Trophoblast cell (in vitro differentiated cells and primary cell): Measurements from ENCODE around the gene EPC2.
"Not testable (repeated sequence)": the region's sequence is repeated elsewhere in the genome, so short reads cannot be mapped to it uniquely, and the experiment has no call there.

Experiments
- DNase-seq, 2 donors: peaks; one replicate each; pipeline ENCODE4 v3.0.0-alpha.2; 2016
- H2AFZ ChIP-seq: 2 replicates; pipeline ENCODE4 v1.6.1; 2013; ENCODE audit warnings: low read length, moderate library complexity, mild to moderate bottlenecking; ENCODE audit not compliant: insufficient read depth, poor library complexity
- H2AK5ac ChIP-seq: 2 replicates; pipeline ENCODE4 v1.6.1; 2013; ENCODE audit warnings: mild to moderate bottlenecking, low read length
- H2BK120ac ChIP-seq: 2 replicates; pipeline ENCODE4 v1.6.1; 2013; ENCODE audit warnings: low read length, mild to moderate bottlenecking, moderate library complexity; ENCODE audit not compliant: insufficient read depth, poor library complexity
- H2BK12ac ChIP-seq: 2 replicates; pipeline ENCODE4 v1.6.1; 2013; ENCODE audit warnings: mild to moderate bottlenecking, low read length, moderate library complexity
- H2BK5ac ChIP-seq: 2 replicates; pipeline ENCODE4 v1.6.1; 2013; ENCODE audit warnings: low read length, low read depth, moderate library complexity, mild to moderate bottlenecking; ENCODE audit not compliant: poor library complexity
- H3K14ac ChIP-seq: 2 replicates; pipeline ENCODE4 v1.6.1; 2013; ENCODE audit warnings: mild to moderate bottlenecking, low read length
- H3K18ac ChIP-seq: 2 replicates; pipeline ENCODE4 v1.6.1; 2013; ENCODE audit warnings: mild to moderate bottlenecking, low read length
- H3K23ac ChIP-seq: 2 replicates; pipeline ENCODE4 v1.6.1; 2013; ENCODE audit warnings: low read length
- H3K27ac ChIP-seq: 2 replicates; pipeline ENCODE4 v1.5.1; 2013; ENCODE audit warnings: low read depth, mild to moderate bottlenecking, inconsistent platforms, low read length, moderate library complexity
- H3K27me3 ChIP-seq: 2 replicates; pipeline ENCODE4 v1.6.1; 2013; ENCODE audit warnings: inconsistent platforms, mild to moderate bottlenecking, low read length, moderate library complexity; ENCODE audit not compliant: insufficient read depth
- H3K36me3 ChIP-seq, 2 experiments: 1 replicate in 1 of 2; 2 replicates in 1 of 2; pipeline ENCODE4 v1.6.1; 2013; ENCODE audit warnings: low read length in 2 of 2, mild to moderate bottlenecking in 2 of 2, moderate library complexity in 1 of 2; ENCODE audit not compliant: insufficient read depth in 2 of 2, control insufficient read depth in 1 of 2
- H3K4ac ChIP-seq: 2 replicates; pipeline ENCODE4 v1.6.1; 2013; ENCODE audit warnings: low read depth, mild to moderate bottlenecking, low read length, moderate library complexity
- H3K4me1 ChIP-seq, 2 experiments: 1 replicate in 1 of 2; 2 replicates in 1 of 2; pipeline ENCODE4 v1.6.1; 2013; ENCODE audit warnings: low read length in 2 of 2, mild to moderate bottlenecking in 2 of 2, moderate library complexity in 1 of 2; ENCODE audit not compliant: insufficient read depth in 2 of 2, control insufficient read depth in 1 of 2
- H3K4me2 ChIP-seq: 2 replicates; pipeline ENCODE4 v1.6.1; 2013; ENCODE audit warnings: inconsistent platforms, mild to moderate bottlenecking, low read length, moderate library complexity
- H3K4me3 ChIP-seq: 2 replicates; pipeline ENCODE4 v1.5.1; 2013; ENCODE audit warnings: mild to moderate bottlenecking, low read depth, low read length, inconsistent platforms
- H3K79me1 ChIP-seq: one replicate; pipeline ENCODE4 v1.6.1; 2013; ENCODE audit warnings: low read length
- H3K79me2 ChIP-seq: 2 replicates; pipeline ENCODE4 v1.6.1; 2013; ENCODE audit warnings: low read length, mild to moderate bottlenecking; ENCODE audit not compliant: control insufficient read depth, insufficient read depth, poor library complexity
- H3K9ac ChIP-seq: 2 replicates; pipeline ENCODE4 v1.6.1; 2013; ENCODE audit warnings: mild to moderate bottlenecking, low read length
- H3K9me3 ChIP-seq: 2 replicates; pipeline ENCODE4 v1.6.1; 2013; ENCODE audit warnings: low read depth, mild to moderate bottlenecking, control low read depth, inconsistent platforms, low read length; ENCODE audit not compliant: insufficient read depth
- H4K12ac ChIP-seq: 2 replicates; pipeline ENCODE4 v1.6.1; 2013; ENCODE audit warnings: low read depth, mild to moderate bottlenecking, low read length, moderate library complexity
- H4K8ac ChIP-seq: 2 replicates; pipeline ENCODE4 v1.6.1; 2013; ENCODE audit warnings: low read depth, mild to moderate bottlenecking, low read length, moderate library complexity
- H4K91ac ChIP-seq: one replicate; pipeline ENCODE4 v1.6.1; 2013; ENCODE audit warnings: low read depth, mild to moderate bottlenecking, low read length, moderate library complexity
- WGBS: extraction: QIAGEN DNeasy Blood & Tissue Kit; methylation state at CpG from one replicate; pipeline ENCODE4 v1.1.7; 2013; ENCODE audit warnings: missing lambda C conversion rate; ENCODE audit not compliant: insufficient read length, insufficient coverage; ENCODE audit errors: extremely low coverage; 5-methylcytosine and 5-hydroxymethylcytosine counted together

Gene EPC2

GRCh38 chr2:148674063-148675020, 29.8 kb downstream of the EPC2 start:
- H3K27me3 ChIP-seq = no peaks in the 10 kb centered on the region
- peak overlapping the region; percentile 38 for H3K4ac ChIP-seq
- peak; percentile 19 to 76 for DNase-seq
- peaks cover 7 to 9% of the 10 kb centered on the region in 2 experiments for H3K4me1 ChIP-seq
- no peak overlapping the region for H2BK120ac ChIP-seq
- no peak overlapping the region for H3K4me3 ChIP-seq
- H4K12ac ChIP-seq = no peak overlapping the region
- H3K4me2 ChIP-seq = no peak overlapping the region
- H2BK12ac ChIP-seq = no peak overlapping the region
- H3K14ac ChIP-seq = no peak overlapping the region
- no peaks in the 10 kb centered on the region for H3K36me3 ChIP-seq
- no peak overlapping the region for H2AK5ac ChIP-seq
- no peak overlapping the region for H3K18ac ChIP-seq
- peaks cover 6% of the 10 kb centered on the region for H3K79me2 ChIP-seq
- no peak overlapping the region for H3K23ac ChIP-seq
- H3K27ac ChIP-seq = peak overlapping the region; percentile 20
- no peaks in the 10 kb centered on the region for H3K79me1 ChIP-seq
- no peak overlapping the region for H2BK5ac ChIP-seq
- no peak overlapping the region for H2AFZ ChIP-seq
- no peak overlapping the region for H4K91ac ChIP-seq
- no CpG with 5 or more reads among the region's 2 CpGs for WGBS
- no peak overlapping the region for H4K8ac ChIP-seq
- H3K9ac ChIP-seq = no peak overlapping the region
- H3K9me3 ChIP-seq = no peaks in the 10 kb centered on the region

GRCh38 chr2:148675708-148676107, 31.2 kb downstream of the EPC2 start:
- no peak overlapping the region for H3K4me3 ChIP-seq

GRCh38 chr2:148678302-148679179, 34.0 kb downstream of the EPC2 start:
- no CpG with 5 or more reads among the region's 31 CpGs for WGBS

More at GRCh38 chr2:148675708-148676107, 31.2 kb downstream of the EPC2 start:
- Histone ChIP-seq H2AK5ac (no peak overlapping the region), H2BK5ac (no peak overlapping the region), H4K91ac (no peak overlapping the region), H2BK120ac (no peak overlapping the region), H3K36me3 (no peaks in the 10 kb centered on the region), H3K18ac (no peak overlapping the region), H3K79me2 (peaks cover 4% of the 10 kb centered on the region), H3K79me1 (no peaks in the 10 kb centered on the region), H3K27ac (no peak overlapping the region), H3K4ac (peak overlapping the region; percentile 36), H4K12ac (no peak overlapping the region), H3K23ac (no peak overlapping the region), H3K9ac (no peak overlapping the region), H3K4me1 (peaks cover 5 to 7% of the 10 kb centered on the region in 2 experiments), H2BK12ac (no peak overlapping the region), H3K9me3 (no peaks in the 10 kb centered on the region), H3K14ac (no peak overlapping the region), H3K27me3 (no peaks in the 10 kb centered on the region), H3K4me2 (no peak overlapping the region), H2AFZ (no peak overlapping the region), H4K8ac (no peak overlapping the region)
- WGBS = no CpG with 5 or more reads among the region's 4 CpGs
- DNase-seq = no peak

GRCh38 chr2:148680462-148680861, 35.9 kb downstream of the EPC2 start:
- Histone ChIP-seq H3K9ac (no peak overlapping the region), H3K27ac (no peak overlapping the region), H3K4ac (no peak overlapping the region), H4K91ac (no peak overlapping the region), H4K12ac (no peak overlapping the region), H3K79me1 (no peaks in the 10 kb centered on the region), H2AK5ac (no peak overlapping the region), H2BK120ac (no peak overlapping the region), H3K36me3 (no peaks in the 10 kb centered on the region), H3K18ac (no peak overlapping the region), H2BK5ac (no peak overlapping the region), H2BK12ac (no peak overlapping the region), H3K4me2 (no peak overlapping the region), H2AFZ (no peak overlapping the region), H3K14ac (no peak overlapping the region), H3K9me3 (no peaks in the 10 kb centered on the region), H3K79me2 (peaks cover 5% of the 10 kb centered on the region), H3K23ac (no peak overlapping the region), H4K8ac (no peak overlapping the region), H3K27me3 (no peaks in the 10 kb centered on the region), H3K4me3 (no peak overlapping the region), H3K4me1 (no peaks in the 10 kb centered on the region)
- DNase-seq = peak in 1 of 2 donors; percentile 57
- no CpG with 5 or more reads among the region's 3 CpGs for WGBS

More at GRCh38 chr2:148678302-148679179, 34.0 kb downstream of the EPC2 start:
- H3K79me1 ChIP-seq, H4K12ac ChIP-seq, H2BK120ac ChIP-seq, H3K36me3 ChIP-seq, H4K8ac ChIP-seq, H3K9me3 ChIP-seq, H2AK5ac ChIP-seq, H3K27ac ChIP-seq, H3K9ac ChIP-seq, H3K4me3 ChIP-seq, H3K27me3 ChIP-seq, H2AFZ ChIP-seq, H3K18ac ChIP-seq, DNase-seq, H2BK12ac ChIP-seq, H3K23ac ChIP-seq, H3K4me2 ChIP-seq, H3K79me2 ChIP-seq, H2BK5ac ChIP-seq, H4K91ac ChIP-seq, H3K4me1 ChIP-seq, H3K14ac ChIP-seq: not testable (repeated sequence)
- peak overlapping the region; percentile 75 for H3K4ac ChIP-seq
